WTC11 (cell line): ENCODE data around the gene UGCG. TPM values are rescaled to one million over a fixed set of nuclear protein-coding genes. Genes with fewer than 3 reads are reported as not detected.

Experiments
- ATAC-seq: fragments of 200-7000 bp; cut with Tn5 transposase; 2 replicates; pipeline ENCODE4 v1.10.0; 2021; ENCODE audit warnings: mild to moderate bottlenecking, moderate library complexity
- CTCF ChIA-PET: fragments of 300-600 bp; sonication (Branson Sonifier 250); formaldehyde crosslinking; loops from one replicate; lab custom pipeline; 2021; ENCODE audit warnings: antibody characterized with exemption; lab: Charles Lee
- POLR2A ChIA-PET: fragments of 350-600 bp; sonication (Branson Sonifier 250); formaldehyde crosslinking; loops from one replicate; lab custom pipeline; 2021; ENCODE audit warnings: antibody characterized with exemption; lab: Charles Lee
- DNase-seq: peaks from one replicate; pipeline ENCODE4 v3.0.0; 2021; ENCODE audit warnings: low spot score
- H3K27ac Mint-ChIP-seq: 2 replicates; pipeline ENCODE4 v1.8.0; 2021; ENCODE audit warnings: mixed read lengths
- H3K27me3 Mint-ChIP-seq: 2 replicates; pipeline ENCODE4 v1.8.0; 2021; ENCODE audit warnings: low read depth, mild to moderate bottlenecking, moderate library complexity, mixed read lengths
- H3K36me3 Mint-ChIP-seq: 2 replicates; pipeline ENCODE4 v1.8.0; 2021; ENCODE audit warnings: mixed read lengths
- H3K4me1 Mint-ChIP-seq: 2 replicates; pipeline ENCODE4 v1.8.0; 2022; ENCODE audit warnings: mixed read lengths
- H3K4me3 Mint-ChIP-seq: 2 replicates; pipeline ENCODE4 v1.8.0; 2021; ENCODE audit warnings: mild to moderate bottlenecking, moderate library complexity, mixed read lengths
- H3K9me3 Mint-ChIP-seq: 2 replicates; pipeline ENCODE4 v1.8.0; 2021; ENCODE audit warnings: mixed read lengths
- ATF1 ChIP-seq: sonication (generic); formaldehyde crosslinking; IDR thresholded peaks from 2 replicates; pipeline ENCODE4 v1.8.1; 2023; ENCODE audit warnings: mild to moderate bottlenecking, moderate library complexity, missing genetic modification reagents
- CREM ChIP-seq: sonication (generic); formaldehyde crosslinking; IDR thresholded peaks from 2 replicates; pipeline ENCODE4 v1.8.1; 2022; ENCODE audit warnings: mild to moderate bottlenecking, missing genetic modification reagents, moderate library complexity
- FOXP1 ChIP-seq: sonication (generic); formaldehyde crosslinking; IDR thresholded peaks from 2 replicates; pipeline ENCODE4 v1.8.0; 2022; ENCODE audit warnings: missing genetic modification reagents, mild to moderate bottlenecking, moderate library complexity, borderline replicate concordance
- GABPB1 ChIP-seq: sonication (generic); formaldehyde crosslinking; IDR thresholded peaks from 2 replicates; pipeline ENCODE4 v1.8.1; 2023; ENCODE audit warnings: mild to moderate bottlenecking, missing genetic modification reagents
- GRHL2 ChIP-seq: fragments of 250-450 bp; sonication (Bioruptor Pico); IDR thresholded peaks from 2 replicates; pipeline ENCODE4 v1.8.0; 2022; ENCODE audit warnings: mild to moderate bottlenecking, moderate library complexity; ENCODE audit not compliant: insufficient replicate concordance, severe bottlenecking
- KAT7 ChIP-seq: sonication (generic); formaldehyde crosslinking; IDR thresholded peaks from 2 replicates; pipeline ENCODE4 v1.8.1; 2023; ENCODE audit warnings: missing genetic modification reagents, mild to moderate bottlenecking, borderline replicate concordance
- PRRX2 ChIP-seq: fragments of 250-450 bp; sonication (Bioruptor Pico); IDR thresholded peaks from 2 replicates; pipeline ENCODE4 v1.8.0; 2021; ENCODE audit warnings: mild to moderate bottlenecking
- SMAD3 ChIP-seq: sonication (generic); formaldehyde crosslinking; IDR thresholded peaks from 2 replicates; pipeline ENCODE4 v1.8.0; 2022; ENCODE audit warnings: missing genetic modification reagents, mild to moderate bottlenecking, borderline replicate concordance
- TCF7 ChIP-seq: sonication (generic); formaldehyde crosslinking; IDR thresholded peaks from 2 replicates; pipeline ENCODE4 v1.8.0; 2022; ENCODE audit warnings: mild to moderate bottlenecking, low read depth, missing genetic modification reagents, moderate library complexity
- ZNF138 ChIP-seq: sonication (generic); formaldehyde crosslinking; conservative IDR thresholded peaks from 2 replicates; pipeline ENCODE4 v1.8.1; 2022; ENCODE audit warnings: mild to moderate bottlenecking, moderate library complexity, missing genetic modification reagents
- ZNF232 ChIP-seq: sonication (generic); formaldehyde crosslinking; IDR thresholded peaks from 2 replicates; pipeline ENCODE4 v1.8.0; 2022; ENCODE audit warnings: mild to moderate bottlenecking, missing genetic modification reagents
- ZNF263 ChIP-seq: sonication (generic); formaldehyde crosslinking; IDR thresholded peaks from 2 replicates; pipeline ENCODE4 v1.8.1; 2022; ENCODE audit warnings: low read depth, mild to moderate bottlenecking, moderate library complexity, missing genetic modification reagents
- total RNA-seq: library from RNA; stranded (reverse); gene quantifications from 3 replicates; pipeline ENCODE4 v1.2.3, GENCODE V29; 2021
- TF ChIP-seq, protein P1 (sequence below): sonication (generic); formaldehyde crosslinking; IDR thresholded peaks from 2 replicates; pipeline ENCODE4 v1.8.1; 2022; ENCODE audit warnings: low read depth, mild to moderate bottlenecking, moderate library complexity, missing genetic modification reagents, borderline replicate concordance
- TF ChIP-seq, protein P2 (sequence below): sonication (generic); formaldehyde crosslinking; IDR thresholded peaks from 2 replicates; pipeline ENCODE4 v1.8.0; 2022; ENCODE audit warnings: mild to moderate bottlenecking, missing genetic modification reagents
- TF ChIP-seq, protein P3 (sequence below): fragments of 200-600 bp; IDR thresholded peaks from 2 replicates; pipeline ENCODE4 v1.8.0; 2022; ENCODE audit warnings: antibody characterized with exemption
- TF ChIP-seq, protein P4 (sequence below): sonication (generic); formaldehyde crosslinking; IDR thresholded peaks from 2 replicates; pipeline ENCODE4 v1.8.0; 2022; ENCODE audit warnings: missing genetic modification reagents
- TF ChIP-seq, protein P5 (sequence below): sonication (generic); formaldehyde crosslinking; IDR thresholded peaks from 2 replicates; pipeline ENCODE4 v1.8.0; 2022; ENCODE audit warnings: mild to moderate bottlenecking, missing genetic modification reagents
- TF ChIP-seq, protein P6 (sequence below): sonication (generic); formaldehyde crosslinking; IDR thresholded peaks from 2 replicates; pipeline ENCODE4 v1.8.1; 2022; ENCODE audit warnings: missing genetic modification reagents, borderline replicate concordance
- TF ChIP-seq, protein P7 (sequence below): fragments of 250-450 bp; sonication (Bioruptor Pico); conservative IDR thresholded peaks from 2 replicates; pipeline ENCODE4 v1.9.0; 2021; ENCODE audit warnings: mild to moderate bottlenecking

UGCG gene
- total RNA-seq, 1 experiment from 2014 or later, result 37.5 TPM

DNA sequence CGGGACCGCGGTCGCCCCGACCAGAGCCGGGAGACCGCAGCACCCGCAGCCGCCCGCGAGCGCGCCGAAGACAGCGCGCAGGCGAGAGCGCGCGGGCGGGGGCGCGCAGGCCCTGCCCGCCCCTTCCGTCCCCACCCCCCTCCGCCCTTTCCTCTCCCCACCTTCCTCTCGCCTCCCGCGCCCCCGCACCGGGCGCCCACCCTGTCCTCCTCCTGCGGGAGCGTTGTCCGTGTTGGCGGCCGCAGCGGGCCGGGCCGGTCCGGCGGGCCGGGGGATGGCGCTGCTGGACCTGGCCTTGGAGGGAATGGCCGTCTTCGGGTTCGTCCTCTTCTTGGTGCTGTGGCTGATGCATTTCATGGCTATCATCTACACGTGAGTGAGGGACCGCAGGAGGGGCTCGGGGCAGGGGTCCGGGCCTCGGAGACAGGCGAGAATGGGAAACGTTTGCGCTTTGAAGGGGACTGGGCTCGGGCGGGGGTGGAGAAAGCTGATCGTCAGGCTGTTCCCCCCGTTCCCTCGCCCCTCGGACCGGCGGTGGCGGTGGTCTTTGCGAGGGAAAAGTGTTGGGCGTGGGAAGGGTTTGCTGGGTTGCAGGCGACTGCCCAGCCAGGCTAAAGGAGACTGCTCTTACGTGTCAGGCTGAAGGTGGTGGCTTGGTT, 457 bp downstream of the UGCG start:
- ATAC-seq (peak; percentile 66), DNase-seq (peak; percentile 40)
- H3K9me3 Mint-ChIP-seq, result no peaks in the 10 kb centered on the region
- CTCF ChIA-PET, result interaction anchor here (1.6 kb wide), 1 partner anchor 178 kb away, joined by 9 read pairs; no protein-coding TSS in a partner anchor
- POLR2A ChIA-PET, result interaction anchor here (1.0 to 1.1 kb wide), 2 partner anchors 24 to 436 kb away, joined by 3 read pairs; partner anchors contain the start of gene PTBP3
- H3K4me3 Mint-ChIP-seq, result no peak overlapping the region
- no peaks in the 10 kb centered on the region for H3K27me3 Mint-ChIP-seq
- H3K4me1 Mint-ChIP-seq, result peaks cover 11% of the 10 kb centered on the region
- no peak overlapping the region for H3K27ac Mint-ChIP-seq
- no peaks in the 10 kb centered on the region for H3K36me3 Mint-ChIP-seq
- no peak for TF ChIP-seq PRRX2 (CRISPR knock-in tag)
- TF ChIP-seq, protein P1, sequence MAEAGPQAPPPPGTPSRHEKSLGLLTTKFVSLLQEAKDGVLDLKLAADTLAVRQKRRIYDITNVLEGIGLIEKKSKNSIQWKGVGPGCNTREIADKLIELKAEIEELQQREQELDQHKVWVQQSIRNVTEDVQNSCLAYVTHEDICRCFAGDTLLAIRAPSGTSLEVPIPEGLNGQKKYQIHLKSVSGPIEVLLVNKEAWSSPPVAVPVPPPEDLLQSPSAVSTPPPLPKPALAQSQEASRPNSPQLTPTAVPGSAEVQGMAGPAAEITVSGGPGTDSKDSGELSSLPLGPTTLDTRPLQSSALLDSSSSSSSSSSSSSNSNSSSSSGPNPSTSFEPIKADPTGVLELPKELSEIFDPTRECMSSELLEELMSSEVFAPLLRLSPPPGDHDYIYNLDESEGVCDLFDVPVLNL (CRISPR knock-in tag), result no peak
- TF ChIP-seq, protein P2, sequence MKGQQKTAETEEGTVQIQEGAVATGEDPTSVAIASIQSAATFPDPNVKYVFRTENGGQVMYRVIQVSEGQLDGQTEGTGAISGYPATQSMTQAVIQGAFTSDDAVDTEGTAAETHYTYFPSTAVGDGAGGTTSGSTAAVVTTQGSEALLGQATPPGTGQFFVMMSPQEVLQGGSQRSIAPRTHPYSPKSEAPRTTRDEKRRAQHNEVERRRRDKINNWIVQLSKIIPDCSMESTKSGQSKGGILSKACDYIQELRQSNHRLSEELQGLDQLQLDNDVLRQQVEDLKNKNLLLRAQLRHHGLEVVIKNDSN (CRISPR knock-in tag), result no peak
- 0 out of 2 replicates have a peak, but pooled peaks have one; percentile 40 for TF ChIP-seq KAT7
- TF ChIP-seq, protein P3, sequence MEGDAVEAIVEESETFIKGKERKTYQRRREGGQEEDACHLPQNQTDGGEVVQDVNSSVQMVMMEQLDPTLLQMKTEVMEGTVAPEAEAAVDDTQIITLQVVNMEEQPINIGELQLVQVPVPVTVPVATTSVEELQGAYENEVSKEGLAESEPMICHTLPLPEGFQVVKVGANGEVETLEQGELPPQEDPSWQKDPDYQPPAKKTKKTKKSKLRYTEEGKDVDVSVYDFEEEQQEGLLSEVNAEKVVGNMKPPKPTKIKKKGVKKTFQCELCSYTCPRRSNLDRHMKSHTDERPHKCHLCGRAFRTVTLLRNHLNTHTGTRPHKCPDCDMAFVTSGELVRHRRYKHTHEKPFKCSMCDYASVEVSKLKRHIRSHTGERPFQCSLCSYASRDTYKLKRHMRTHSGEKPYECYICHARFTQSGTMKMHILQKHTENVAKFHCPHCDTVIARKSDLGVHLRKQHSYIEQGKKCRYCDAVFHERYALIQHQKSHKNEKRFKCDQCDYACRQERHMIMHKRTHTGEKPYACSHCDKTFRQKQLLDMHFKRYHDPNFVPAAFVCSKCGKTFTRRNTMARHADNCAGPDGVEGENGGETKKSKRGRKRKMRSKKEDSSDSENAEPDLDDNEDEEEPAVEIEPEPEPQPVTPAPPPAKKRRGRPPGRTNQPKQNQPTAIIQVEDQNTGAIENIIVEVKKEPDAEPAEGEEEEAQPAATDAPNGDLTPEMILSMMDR, result no peak
- 0 out of 2 replicates have a peak, but pooled peaks have one; percentile 16 for TF ChIP-seq ZNF232 (CRISPR knock-in tag)
- TF ChIP-seq SMAD3 (CRISPR knock-in tag), result peak; percentile 54; the same call in 1 of the 2 replicates
- TF ChIP-seq, protein P4, sequence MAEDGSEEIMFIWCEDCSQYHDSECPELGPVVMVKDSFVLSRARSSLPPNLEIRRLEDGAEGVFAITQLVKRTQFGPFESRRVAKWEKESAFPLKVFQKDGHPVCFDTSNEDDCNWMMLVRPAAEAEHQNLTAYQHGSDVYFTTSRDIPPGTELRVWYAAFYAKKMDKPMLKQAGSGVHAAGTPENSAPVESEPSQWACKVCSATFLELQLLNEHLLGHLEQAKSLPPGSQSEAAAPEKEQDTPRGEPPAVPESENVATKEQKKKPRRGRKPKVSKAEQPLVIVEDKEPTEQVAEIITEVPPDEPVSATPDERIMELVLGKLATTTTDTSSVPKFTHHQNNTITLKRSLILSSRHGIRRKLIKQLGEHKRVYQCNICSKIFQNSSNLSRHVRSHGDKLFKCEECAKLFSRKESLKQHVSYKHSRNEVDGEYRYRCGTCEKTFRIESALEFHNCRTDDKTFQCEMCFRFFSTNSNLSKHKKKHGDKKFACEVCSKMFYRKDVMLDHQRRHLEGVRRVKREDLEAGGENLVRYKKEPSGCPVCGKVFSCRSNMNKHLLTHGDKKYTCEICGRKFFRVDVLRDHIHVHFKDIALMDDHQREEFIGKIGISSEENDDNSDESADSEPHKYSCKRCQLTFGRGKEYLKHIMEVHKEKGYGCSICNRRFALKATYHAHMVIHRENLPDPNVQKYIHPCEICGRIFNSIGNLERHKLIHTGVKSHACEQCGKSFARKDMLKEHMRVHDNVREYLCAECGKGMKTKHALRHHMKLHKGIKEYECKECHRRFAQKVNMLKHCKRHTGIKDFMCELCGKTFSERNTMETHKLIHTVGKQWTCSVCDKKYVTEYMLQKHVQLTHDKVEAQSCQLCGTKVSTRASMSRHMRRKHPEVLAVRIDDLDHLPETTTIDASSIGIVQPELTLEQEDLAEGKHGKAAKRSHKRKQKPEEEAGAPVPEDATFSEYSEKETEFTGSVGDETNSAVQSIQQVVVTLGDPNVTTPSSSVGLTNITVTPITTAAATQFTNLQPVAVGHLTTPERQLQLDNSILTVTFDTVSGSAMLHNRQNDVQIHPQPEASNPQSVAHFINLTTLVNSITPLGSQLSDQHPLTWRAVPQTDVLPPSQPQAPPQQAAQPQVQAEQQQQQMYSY (CRISPR knock-in tag), result no peak
- TF ChIP-seq GABPB1 (CRISPR knock-in tag), result 0 out of 2 replicates have a peak, but pooled peaks have one; percentile 14
- TF ChIP-seq, protein P5, sequence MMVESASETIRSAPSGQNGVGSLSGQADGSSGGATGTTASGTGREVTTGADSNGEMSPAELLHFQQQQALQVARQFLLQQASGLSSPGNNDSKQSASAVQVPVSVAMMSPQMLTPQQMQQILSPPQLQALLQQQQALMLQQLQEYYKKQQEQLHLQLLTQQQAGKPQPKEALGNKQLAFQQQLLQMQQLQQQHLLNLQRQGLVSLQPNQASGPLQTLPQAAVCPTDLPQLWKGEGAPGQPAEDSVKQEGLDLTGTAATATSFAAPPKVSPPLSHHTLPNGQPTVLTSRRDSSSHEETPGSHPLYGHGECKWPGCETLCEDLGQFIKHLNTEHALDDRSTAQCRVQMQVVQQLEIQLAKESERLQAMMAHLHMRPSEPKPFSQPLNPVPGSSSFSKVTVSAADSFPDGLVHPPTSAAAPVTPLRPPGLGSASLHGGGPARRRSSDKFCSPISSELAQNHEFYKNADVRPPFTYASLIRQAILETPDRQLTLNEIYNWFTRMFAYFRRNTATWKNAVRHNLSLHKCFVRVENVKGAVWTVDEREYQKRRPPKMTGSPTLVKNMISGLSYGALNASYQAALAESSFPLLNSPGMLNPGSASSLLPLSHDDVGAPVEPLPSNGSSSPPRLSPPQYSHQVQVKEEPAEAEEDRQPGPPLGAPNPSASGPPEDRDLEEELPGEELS (CRISPR knock-in tag), result no peak
- TF ChIP-seq FOXP1 (CRISPR knock-in tag), result no peak
- TF ChIP-seq CREM (CRISPR knock-in tag), result 0 out of 2 replicates have a peak, but pooled peaks have one; percentile 7

DNA sequence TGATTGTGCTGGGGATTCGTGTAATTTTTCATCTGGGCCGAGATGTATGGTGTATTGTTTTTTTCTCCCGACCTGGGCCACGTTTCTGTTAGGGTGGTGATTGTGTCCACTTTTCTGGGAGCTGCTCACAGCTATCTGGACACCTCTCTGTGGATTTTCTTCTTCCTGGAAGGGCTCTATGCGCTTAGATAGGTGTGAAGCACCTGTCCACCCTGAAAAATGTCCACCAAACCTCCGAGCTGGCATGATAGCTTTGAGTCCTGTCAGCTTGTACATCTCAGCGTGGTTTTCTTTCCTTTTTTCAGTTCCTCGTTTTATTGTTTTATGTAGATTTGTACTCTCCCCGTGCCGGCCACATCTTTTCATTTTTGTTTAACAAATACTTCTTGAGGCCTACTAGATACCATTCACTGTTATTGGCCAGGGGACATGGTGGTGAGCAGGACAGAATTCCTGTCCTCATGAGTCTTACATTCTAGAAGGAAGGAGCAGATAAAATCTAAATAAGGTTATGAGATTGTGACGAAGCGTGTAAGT, 1.1 kb downstream of the UGCG start:
- H3K4me1 Mint-ChIP-seq, result peaks cover 11% of the 10 kb centered on the region
- CTCF ChIA-PET, result no interaction called here
- POLR2A ChIA-PET, result no interaction called here
- TF ChIP-seq ZNF138 (CRISPR knock-in tag) (no peak), ZNF263 (CRISPR knock-in tag) (no peak), GRHL2 (no peak), TCF7 (CRISPR knock-in tag) (no peak), ATF1 (CRISPR knock-in tag) (no peak)
- TF ChIP-seq, protein P6, sequence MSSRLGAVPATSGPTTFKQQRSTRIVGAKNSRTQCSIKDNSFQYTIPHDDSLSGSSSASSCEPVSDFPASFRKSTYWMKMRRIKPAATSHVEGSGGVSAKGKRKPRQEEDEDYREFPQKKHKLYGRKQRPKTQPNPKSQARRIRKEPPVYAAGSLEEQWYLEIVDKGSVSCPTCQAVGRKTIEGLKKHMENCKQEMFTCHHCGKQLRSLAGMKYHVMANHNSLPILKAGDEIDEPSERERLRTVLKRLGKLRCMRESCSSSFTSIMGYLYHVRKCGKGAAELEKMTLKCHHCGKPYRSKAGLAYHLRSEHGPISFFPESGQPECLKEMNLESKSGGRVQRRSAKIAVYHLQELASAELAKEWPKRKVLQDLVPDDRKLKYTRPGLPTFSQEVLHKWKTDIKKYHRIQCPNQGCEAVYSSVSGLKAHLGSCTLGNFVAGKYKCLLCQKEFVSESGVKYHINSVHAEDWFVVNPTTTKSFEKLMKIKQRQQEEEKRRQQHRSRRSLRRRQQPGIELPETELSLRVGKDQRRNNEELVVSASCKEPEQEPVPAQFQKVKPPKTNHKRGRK (CRISPR knock-in tag), result no peak
- TF ChIP-seq, protein P7, sequence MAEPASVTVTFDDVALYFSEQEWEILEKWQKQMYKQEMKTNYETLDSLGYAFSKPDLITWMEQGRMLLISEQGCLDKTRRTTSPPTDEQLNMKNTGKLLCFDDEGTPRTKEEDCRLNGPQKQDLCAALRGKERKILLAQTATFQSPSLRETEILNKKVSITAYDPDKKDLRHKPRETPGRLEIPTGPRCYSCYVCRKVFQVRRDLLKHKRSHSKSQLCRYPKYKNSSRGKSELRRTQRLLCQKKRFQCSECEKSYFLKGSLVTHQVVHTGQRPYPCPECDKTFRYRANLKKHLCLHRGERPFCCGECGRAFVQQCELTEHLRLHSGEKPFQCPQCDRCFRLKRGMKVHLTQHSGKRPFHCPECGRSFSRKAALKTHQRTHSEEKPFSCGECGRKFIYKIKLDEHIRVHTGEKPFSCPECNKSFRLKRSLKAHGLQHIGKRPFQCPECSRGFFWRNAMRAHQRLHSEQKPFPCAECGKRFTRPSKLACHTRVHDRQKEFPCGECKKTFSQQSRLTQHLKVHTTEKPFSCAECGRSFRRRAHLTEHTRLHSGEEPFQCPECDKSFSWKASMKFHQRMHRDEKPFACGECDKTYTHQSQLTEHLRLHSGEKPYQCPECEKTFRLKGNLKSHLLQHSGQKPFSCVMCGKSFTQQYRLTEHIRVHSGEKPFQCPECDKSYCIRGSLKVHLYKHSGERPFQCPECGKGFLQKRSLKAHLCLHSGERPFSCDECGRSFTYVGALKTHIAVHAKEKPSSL (CRISPR knock-in tag), result no peak

More for the DNA sequence above, 1.1 kb downstream of the UGCG start:
- Mint-ChIP-seq H3K9me3 (no peaks in the 10 kb centered on the region), H3K36me3 (no peaks in the 10 kb centered on the region), H3K4me3 (no peak overlapping the region), H3K27ac (no peak overlapping the region), H3K27me3 (no peaks in the 10 kb centered on the region)
- no peak for ATAC-seq
- no peak for DNase-seq
